CD4-positive, alpha-beta T cell (primary cell): ENCODE data around the gene PITRM1. TPM values are rescaled to one million over a fixed set of nuclear protein-coding genes. Genes with fewer than 3 reads are reported as not detected.

Experiments used
- ATAC-seq: fragments of 200-7000 bp; cut with Tn5 transposase; one replicate; pipeline ENCODE4 v1.10.0; 2022; ENCODE audit warnings: mild to moderate bottlenecking; ENCODE audit not compliant: poor library complexity
- CTCF ChIA-PET: fragments of 350-600 bp; sonication (Branson Sonifier 250); formaldehyde crosslinking; loops from one replicate; lab custom pipeline; 2021; ENCODE audit warnings: antibody characterized with exemption, inconsistent platforms; lab: Charles Lee
- POLR2A ChIA-PET: fragments of 350-600 bp; sonication (Branson Sonifier 250); formaldehyde crosslinking; loops from one replicate; lab custom pipeline; 2021; ENCODE audit warnings: antibody characterized with exemption, inconsistent platforms; lab: Charles Lee
- DNase-seq, 14 experiments: peaks; one replicate each; pipeline ENCODE4 v3.0.0-alpha.2; 2013 to 2020; ENCODE audit warnings: mixed read lengths in 2 of 14
- H3K27ac ChIP-seq, 2 donors: one replicate each; pipeline versions ENCODE4 v1.5.1 to v1.7.0; 2013; ENCODE audit warnings: low read length in 2 of 2, low read depth in 1 of 2, mild to moderate bottlenecking in 1 of 2
- H3K27me3 ChIP-seq, 2 experiments: 1 replicate in 1 of 2; 2 replicates in 1 of 2; pipeline versions ENCODE4 v1.6.1 to v1.7.0; 2013; ENCODE audit warnings: low read length in 2 of 2, control low read depth in 1 of 2, mild to moderate bottlenecking in 1 of 2, moderate library complexity in 1 of 2; ENCODE audit not compliant: insufficient read depth in 2 of 2, control insufficient read depth in 1 of 2
- H3K36me3 ChIP-seq: one replicate; pipeline ENCODE4 v1.6.1; 2013; ENCODE audit warnings: low read length, control low read depth; ENCODE audit not compliant: insufficient read depth
- H3K4me1 ChIP-seq: one replicate; pipeline ENCODE4 v1.6.1; 2013; ENCODE audit warnings: low read length, control low read depth; ENCODE audit not compliant: insufficient read depth
- H3K4me3 ChIP-seq: one replicate; pipeline ENCODE4 v1.5.1; 2013; ENCODE audit warnings: mild to moderate bottlenecking, low read length, moderate library complexity
- H3K9me3 ChIP-seq, 2 experiments: 1 replicate in 1 of 2; 2 replicates in 1 of 2; pipeline versions ENCODE4 v1.6.1 to v1.7.0; 2013; ENCODE audit warnings: low read length in 2 of 2, mild to moderate bottlenecking in 2 of 2, control low read depth in 1 of 2, moderate library complexity in 1 of 2; ENCODE audit not compliant: control insufficient read depth in 1 of 2, insufficient read depth in 1 of 2
- H3K27ac Mint-ChIP-seq: one replicate; pipeline ENCODE4 v1.8.0; 2020; ENCODE audit warnings: mixed read lengths
- H3K27me3 Mint-ChIP-seq: one replicate; pipeline ENCODE4 v1.8.0; 2021; ENCODE audit warnings: mixed read lengths
- H3K36me3 Mint-ChIP-seq: one replicate; pipeline ENCODE4 v1.8.0; 2021; ENCODE audit warnings: low read depth, mixed read lengths
- H3K4me1 Mint-ChIP-seq: one replicate; pipeline ENCODE4 v1.8.0; 2021; ENCODE audit warnings: low read depth, mixed read lengths
- H3K4me3 Mint-ChIP-seq: one replicate; pipeline ENCODE4 v1.8.0; 2020; ENCODE audit warnings: mild to moderate bottlenecking, mixed read lengths
- H3K9me3 Mint-ChIP-seq: one replicate; pipeline ENCODE4 v1.8.0; 2020; ENCODE audit warnings: mixed read lengths
- CTCF ChIP-seq: fragments of 200-600 bp; IDR thresholded peaks from one replicate; pipeline ENCODE4 v1.8.0; 2022; ENCODE audit warnings: antibody characterized with exemption, mild to moderate bottlenecking
- intact Hi-C, 2 experiments: fragments of 100-400 bp; cut with DNase I in 1 of 2; cut with micrococcal nuclease in 1 of 2; formaldehyde crosslinking; loops; one replicate each; pipeline versions ENCODE4 v1.15.1 to v1.9.0; 2023 to 2025; cut with DNase I, micrococcal nuclease
- total RNA-seq, 174 experiments: library from RNA in 2 of 174; stranded (reverse) in 2 of 174; gene quantifications; one replicate each; pipeline ENCODE4 v1.2.3 and lab custom pipeline; 2021 to 2026

The PITRM1 gene
- total RNA-seq, 2 experiments from 2014 or later: 76.7 to 77.8 TPM

- Mint-ChIP-seq H3K4me3 (no peak overlapping the region), H3K36me3 (peaks cover 97% of the 10 kb centered on the region), H3K9me3 (no peaks in the 10 kb centered on the region), H3K4me1 (no peaks in the 10 kb centered on the region), H3K27ac (no peak overlapping the region), H3K27me3 (no peaks in the 10 kb centered on the region)
- ChIA-PET CTCF (no interaction called here), POLR2A (no interaction called here)
- TF ChIP-seq CTCF: no peak
- ATAC-seq: no peak
- Histone ChIP-seq H3K27me3 (no peaks in the 10 kb centered on the region), H3K4me3 (no peak overlapping the region), H3K9me3 (no peaks in the 10 kb centered on the region), H3K36me3 (peaks cover 80% of the 10 kb centered on the region), H3K27ac (no peak overlapping the region), H3K4me1 (no peaks in the 10 kb centered on the region)
- intact Hi-C loops: no loop called here
- no peak for DNase-seq
Measured at GRCh38 chr10:3148994-3149393, 23.6 kb downstream of the PITRM1 start.

- CTCF ChIA-PET: no interaction called here
- Mint-ChIP-seq H3K27ac (no peak overlapping the region), H3K27me3 (no peaks in the 10 kb centered on the region), H3K4me1 (no peaks in the 10 kb centered on the region), H3K36me3 (peaks cover 97% of the 10 kb centered on the region), H3K9me3 (no peaks in the 10 kb centered on the region), H3K4me3 (no peak overlapping the region)
- POLR2A ChIA-PET: no interaction called here
- Histone ChIP-seq H3K4me3 (no peak overlapping the region), H3K4me1 (no peaks in the 10 kb centered on the region), H3K36me3 (peaks cover 83% of the 10 kb centered on the region), H3K27me3 (no peaks in the 10 kb centered on the region), H3K27ac (no peak overlapping the region), H3K9me3 (no peaks in the 10 kb centered on the region)
- DNase-seq (no peak), ATAC-seq (no peak)
- TF ChIP-seq CTCF: no peak
- intact Hi-C loops: no loop called here
Measured at GRCh38 chr10:3148041-3148440, 24.5 kb downstream of the PITRM1 start.

GRCh38 chr10:3147117-3147820 is 25.3 kb downstream of the PITRM1 start:
- no peak overlapping the region for H3K4me3 Mint-ChIP-seq
- no peak for TF ChIP-seq CTCF
- no peaks in the 10 kb centered on the region for H3K27me3 Mint-ChIP-seq
- peaks cover 83% of the 10 kb centered on the region for H3K36me3 ChIP-seq
- ATAC-seq (no peak), DNase-seq (no peak)
- no peaks in the 10 kb centered on the region for H3K9me3 ChIP-seq
- no peak overlapping the region for H3K4me3 ChIP-seq
- CTCF ChIA-PET: no interaction called here
- intact Hi-C loops: no loop called here
- no peaks in the 10 kb centered on the region for H3K4me1 Mint-ChIP-seq
- no peaks in the 10 kb centered on the region for H3K9me3 Mint-ChIP-seq
- no peaks in the 10 kb centered on the region for H3K4me1 ChIP-seq
- H3K36me3 Mint-ChIP-seq: peaks cover 95% of the 10 kb centered on the region
- POLR2A ChIA-PET: no interaction called here
- H3K27ac Mint-ChIP-seq: no peak overlapping the region
- no peak overlapping the region for H3K27ac ChIP-seq
- H3K27me3 ChIP-seq: no peaks in the 10 kb centered on the region
